Measurements from ENCODE around the gene MRPS21. TPM values are rescaled to one million over a fixed set of nuclear protein-coding genes. Genes with fewer than 3 reads are reported as not detected.

MRPS21 gene
- total RNA-seq, 1 donor: 30.7 TPM

- no peak for DNase-seq (ENCODE audit: low read depth)
- peak overlapping the region; percentile 97 for H3K4me3 ChIP-seq (ENCODE audit: low read depth, low read length)
- TF ChIP-seq, protein P1, sequence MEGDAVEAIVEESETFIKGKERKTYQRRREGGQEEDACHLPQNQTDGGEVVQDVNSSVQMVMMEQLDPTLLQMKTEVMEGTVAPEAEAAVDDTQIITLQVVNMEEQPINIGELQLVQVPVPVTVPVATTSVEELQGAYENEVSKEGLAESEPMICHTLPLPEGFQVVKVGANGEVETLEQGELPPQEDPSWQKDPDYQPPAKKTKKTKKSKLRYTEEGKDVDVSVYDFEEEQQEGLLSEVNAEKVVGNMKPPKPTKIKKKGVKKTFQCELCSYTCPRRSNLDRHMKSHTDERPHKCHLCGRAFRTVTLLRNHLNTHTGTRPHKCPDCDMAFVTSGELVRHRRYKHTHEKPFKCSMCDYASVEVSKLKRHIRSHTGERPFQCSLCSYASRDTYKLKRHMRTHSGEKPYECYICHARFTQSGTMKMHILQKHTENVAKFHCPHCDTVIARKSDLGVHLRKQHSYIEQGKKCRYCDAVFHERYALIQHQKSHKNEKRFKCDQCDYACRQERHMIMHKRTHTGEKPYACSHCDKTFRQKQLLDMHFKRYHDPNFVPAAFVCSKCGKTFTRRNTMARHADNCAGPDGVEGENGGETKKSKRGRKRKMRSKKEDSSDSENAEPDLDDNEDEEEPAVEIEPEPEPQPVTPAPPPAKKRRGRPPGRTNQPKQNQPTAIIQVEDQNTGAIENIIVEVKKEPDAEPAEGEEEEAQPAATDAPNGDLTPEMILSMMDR (IDR thresholded peaks at IDR 0.05; ENCODE audit: insufficient read depth, low read depth, low read length): no peak
Measured at GRCh38 chr1:150321826-150322166, 28.1 kb downstream of the MRPS21 start.

DNA sequence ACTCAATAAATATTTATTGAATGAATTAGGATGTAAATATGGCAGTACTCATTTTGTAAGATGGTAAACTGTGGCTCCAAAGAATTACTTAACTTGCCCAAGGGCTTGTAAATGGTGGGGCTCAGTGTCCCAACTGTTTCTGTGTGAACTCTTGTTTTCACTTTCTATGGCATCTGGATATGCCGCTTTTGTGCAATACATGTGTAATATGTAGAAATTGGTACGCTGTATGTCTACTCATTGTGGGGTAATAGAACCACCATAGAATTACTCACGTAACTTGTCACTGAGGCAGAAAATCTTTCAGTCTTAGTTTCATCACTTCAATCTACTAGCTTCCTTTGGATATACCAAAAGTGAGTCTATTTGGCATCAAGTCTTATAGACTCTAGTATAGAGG lies 28.6 kb downstream of the MRPS21 start:
- DNase-seq (ENCODE audit: low read depth): peak; percentile 69
- TF ChIP-seq, protein P1 (IDR thresholded peaks at IDR 0.05; ENCODE audit: insufficient read depth, low read depth, low read length): no peak
- peak overlapping the region; percentile 97 for H3K4me3 ChIP-seq (ENCODE audit: low read depth, low read length)

DNA sequence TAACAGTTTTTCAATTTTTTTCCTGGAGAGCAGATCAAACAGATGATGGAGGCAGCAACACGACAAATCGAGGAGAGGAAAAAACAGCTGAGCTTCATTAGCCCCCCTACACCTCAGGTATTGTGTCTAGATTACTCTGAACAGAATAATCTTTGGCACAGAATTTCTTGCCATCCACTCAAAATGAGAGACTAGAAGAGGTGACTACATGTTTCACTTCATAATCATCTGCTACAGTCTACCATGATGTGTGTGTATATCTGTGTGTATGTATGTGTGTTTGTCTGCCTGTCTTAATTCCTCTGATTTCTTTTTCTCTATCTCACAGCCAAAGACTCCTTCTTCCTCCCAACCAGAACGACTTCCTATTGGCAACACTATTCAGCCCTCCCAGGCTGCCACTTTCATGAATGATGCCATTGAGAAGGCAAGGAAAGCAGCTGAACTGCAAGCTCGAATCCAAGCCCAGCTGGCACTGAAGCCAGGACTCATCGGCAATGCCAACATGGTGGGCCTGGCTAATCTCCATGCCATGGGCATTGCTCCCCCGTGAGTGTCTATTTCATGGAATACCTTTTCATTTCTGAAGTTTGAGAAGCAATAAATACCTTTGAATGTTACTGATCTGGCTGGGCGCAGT lies 39.1 kb downstream of the MRPS21 start:
- no peak overlapping the region for H3K4me3 ChIP-seq (ENCODE audit: low read depth, low read length)
- DNase-seq (ENCODE audit: low read depth): no peak
- TF ChIP-seq, protein P1 (IDR thresholded peaks at IDR 0.05; ENCODE audit: insufficient read depth, low read depth, low read length): no peak

- no peak overlapping the region for H3K4me3 ChIP-seq (ENCODE audit: low read depth, low read length)
- no peak for DNase-seq (ENCODE audit: low read depth)
- TF ChIP-seq, protein P1 (IDR thresholded peaks at IDR 0.05; ENCODE audit: insufficient read depth, low read depth, low read length): no peak
Measured at GRCh38 chr1:150346316-150346715, 52.7 kb downstream of the MRPS21 start.

DNA sequence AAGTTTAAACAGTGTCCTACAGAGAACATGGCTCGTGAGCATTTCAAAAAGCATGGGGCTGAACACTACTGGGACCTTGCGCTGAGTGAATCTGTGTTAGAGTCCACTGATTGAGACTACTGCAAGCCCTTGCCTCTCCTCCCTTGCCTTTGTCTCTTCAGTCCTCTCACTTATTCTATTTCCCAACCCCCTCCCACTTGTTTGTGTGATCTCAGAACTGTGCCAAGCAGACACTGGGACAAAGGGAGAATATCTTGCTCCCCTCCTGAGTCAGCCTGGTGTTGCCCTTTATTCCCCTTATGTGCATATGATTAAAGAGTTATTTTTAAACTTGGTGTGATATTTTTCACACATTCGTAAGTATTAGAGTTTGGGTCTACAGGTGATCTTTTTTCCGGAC lies 59.2 kb downstream of the MRPS21 start:
- no peak for DNase-seq (ENCODE audit: low read depth)
- TF ChIP-seq, protein P1 (IDR thresholded peaks at IDR 0.05; ENCODE audit: insufficient read depth, low read depth, low read length): no peak

More for the DNA sequence above, 59.2 kb downstream of the MRPS21 start:
- no peak overlapping the region for H3K4me3 ChIP-seq (ENCODE audit: low read depth, low read length)

Other genes with a start within 250 kb of the MRPS21 start
- gene VPS45, start 226.1 kb upstream of the MRPS21 start, total RNA-seq: 39.3 and 57.9 TPM in 2 replicates
- gene PLEKHO1, start 143.9 kb upstream of the MRPS21 start, total RNA-seq: 43.2 and 99.9 TPM in 2 replicates
- gene ANP32E, start 57.7 kb upstream of the MRPS21 start, total RNA-seq: 27.4 and 30.7 TPM in 2 replicates
- not detected in 2 replicates for gene CA14, start 36.1 kb upstream of the MRPS21 start, total RNA-seq
- gene APH1A, start 24.8 kb upstream of the MRPS21 start, total RNA-seq: 84.4 and 103 TPM in 2 replicates
- gene C1orf54, start 21.1 kb upstream of the MRPS21 start, total RNA-seq: 7.3 and 13.5 TPM in 2 replicates
- 6.5 and 8.1 TPM in 2 replicates for gene CIART, start 11.3 kb upstream of the MRPS21 start, total RNA-seq
- 37.7 and 56.6 TPM in 2 replicates for gene PRPF3, start 27.7 kb downstream of the MRPS21 start, total RNA-seq
- gene RPRD2, start 70.3 kb downstream of the MRPS21 start, total RNA-seq: 9.7 and 16.8 TPM in 2 replicates
- gene TARS2, start 193.6 kb downstream of the MRPS21 start, total RNA-seq: 17.3 and 18.4 TPM in 2 replicates
- gene ECM1, start 214.2 kb downstream of the MRPS21 start, total RNA-seq: 20.3 and 24.5 TPM in 2 replicates
- 0.64 and 1.3 TPM in 2 replicates for gene FALEC, start 221.9 kb downstream of the MRPS21 start, total RNA-seq

All from fibroblast of villous mesenchyme (primary cell).